Breast epithelium (tissue), 3 donors: ENCODE results near the gene CRELD2.
A peak's percentile ranks its signal among the peaks of the same experiment; 100 is the strongest.

Experiments
- POLR2A ChIP-seq: fragments of 450-650 bp; IDR thresholded peaks from one replicate; pipeline ENCODE4 v1.6.1; 2016; ENCODE audit warnings: antibody characterized with exemption, mild to moderate bottlenecking, moderate library complexity
- POLR2AphosphoS5 ChIP-seq, 3 donors: sonication (generic); formaldehyde crosslinking; IDR thresholded peaks; one replicate each; pipeline ENCODE4 v1.6.1; 2017; ENCODE audit warnings: antibody characterized with exemption in 3 of 3
- TF ChIP-seq, protein P1 (sequence below), 3 donors: fragments of 450-650 bp; IDR thresholded peaks; one replicate each; pipeline ENCODE4 v1.5.1; 2016 to 2017; ENCODE audit warnings: antibody characterized with exemption in 3 of 3, mild to moderate bottlenecking in 3 of 3, moderate library complexity in 3 of 3

DNA sequence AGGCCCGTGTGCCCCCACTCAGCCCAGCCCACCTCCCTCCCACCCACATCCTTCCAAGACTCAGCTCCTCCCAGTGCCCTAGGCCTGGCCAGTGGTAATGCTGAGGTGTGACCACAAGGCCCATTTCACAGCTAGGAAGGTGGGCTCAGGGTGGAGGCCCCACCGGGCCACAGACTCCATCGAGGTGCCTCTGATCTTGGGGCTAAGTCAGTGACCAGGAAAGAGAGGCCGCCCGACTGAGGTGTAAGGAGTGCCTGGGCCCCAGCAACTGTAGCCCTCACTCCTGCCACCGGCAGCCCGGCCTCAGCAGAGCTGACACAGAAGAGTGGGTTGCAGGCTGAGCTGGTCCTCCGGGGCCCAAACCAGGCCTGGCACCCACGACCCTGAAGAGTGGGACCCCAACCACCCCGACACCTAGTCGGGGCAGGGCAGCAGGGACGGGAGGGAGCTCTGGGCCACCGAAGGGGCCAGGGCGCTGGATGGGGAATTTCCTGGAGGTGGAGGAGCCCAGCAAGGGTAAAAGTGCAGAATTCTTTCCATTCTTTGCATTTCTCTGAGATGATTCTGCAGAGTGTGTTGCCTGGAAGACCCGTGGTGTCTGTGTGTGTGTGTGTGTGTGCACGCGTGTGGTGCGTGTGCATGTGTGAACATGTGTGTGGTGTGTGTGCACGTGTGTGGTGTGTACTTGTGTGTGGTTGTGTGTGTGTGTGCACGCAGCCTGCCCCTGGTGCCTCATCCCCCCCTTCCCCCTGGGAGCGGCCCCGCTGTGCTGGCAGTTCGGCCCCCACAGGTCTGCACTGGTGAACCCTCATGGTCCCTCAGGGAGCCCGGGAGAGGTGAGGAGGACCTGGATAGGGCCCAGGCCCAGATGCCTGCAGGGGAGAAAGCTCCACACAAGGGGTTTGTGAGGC lies 33.8 kb downstream of the CRELD2 start:
- TF ChIP-seq, protein P1, sequence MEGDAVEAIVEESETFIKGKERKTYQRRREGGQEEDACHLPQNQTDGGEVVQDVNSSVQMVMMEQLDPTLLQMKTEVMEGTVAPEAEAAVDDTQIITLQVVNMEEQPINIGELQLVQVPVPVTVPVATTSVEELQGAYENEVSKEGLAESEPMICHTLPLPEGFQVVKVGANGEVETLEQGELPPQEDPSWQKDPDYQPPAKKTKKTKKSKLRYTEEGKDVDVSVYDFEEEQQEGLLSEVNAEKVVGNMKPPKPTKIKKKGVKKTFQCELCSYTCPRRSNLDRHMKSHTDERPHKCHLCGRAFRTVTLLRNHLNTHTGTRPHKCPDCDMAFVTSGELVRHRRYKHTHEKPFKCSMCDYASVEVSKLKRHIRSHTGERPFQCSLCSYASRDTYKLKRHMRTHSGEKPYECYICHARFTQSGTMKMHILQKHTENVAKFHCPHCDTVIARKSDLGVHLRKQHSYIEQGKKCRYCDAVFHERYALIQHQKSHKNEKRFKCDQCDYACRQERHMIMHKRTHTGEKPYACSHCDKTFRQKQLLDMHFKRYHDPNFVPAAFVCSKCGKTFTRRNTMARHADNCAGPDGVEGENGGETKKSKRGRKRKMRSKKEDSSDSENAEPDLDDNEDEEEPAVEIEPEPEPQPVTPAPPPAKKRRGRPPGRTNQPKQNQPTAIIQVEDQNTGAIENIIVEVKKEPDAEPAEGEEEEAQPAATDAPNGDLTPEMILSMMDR (IDR thresholded peaks at IDR 0.05): no peak
- TF ChIP-seq POLR2A (no peak), POLR2AphosphoS5 (IDR thresholded peaks at IDR 0.05) (peak in 1 of 3 donors; percentile 32)
